GM19351 (cell line): ENCODE results near the gene PRIMPOL.
"Not testable (repeated sequence)": the region's sequence is repeated elsewhere in the genome, so short reads cannot be mapped to it uniquely, and the experiment has no call there.

Experiments
- ATAC-seq: cut with Tn5 transposase; IDR thresholded peaks from one replicate; pipeline ENCODE4 v1.9.1; 2021; ENCODE audit warnings: mild to moderate bottlenecking, moderate library complexity; ENCODE audit not compliant: unreplicated experiment

PRIMPOL gene

GRCh38 chr4:184636144-184636543 lies 13.4 kb upstream of the PRIMPOL start:
- no peak for ATAC-seq

- ATAC-seq, result no peak
Measured at GRCh38 chr4:184636897-184637296, 12.6 kb upstream of the PRIMPOL start.

DNA sequence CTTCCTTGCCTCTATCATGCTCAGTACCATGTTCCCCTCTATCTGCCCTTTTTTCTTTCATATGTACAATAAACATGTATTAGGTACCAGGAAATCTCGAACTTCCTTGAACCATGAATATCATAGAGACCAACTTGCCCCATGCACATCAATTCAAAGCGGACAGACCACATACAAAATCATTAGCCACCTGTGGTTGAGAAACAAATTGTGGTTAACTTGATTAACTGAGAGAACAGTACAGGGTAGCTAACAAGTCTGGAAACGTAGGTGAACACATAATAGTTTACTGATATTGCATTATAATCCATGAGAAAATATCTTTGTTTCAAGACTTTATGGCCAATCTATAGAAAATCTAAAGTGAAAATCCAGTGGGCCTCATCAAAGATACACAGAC lies 8.5 kb upstream of the PRIMPOL start:
- ATAC-seq, result no peak

DNA sequence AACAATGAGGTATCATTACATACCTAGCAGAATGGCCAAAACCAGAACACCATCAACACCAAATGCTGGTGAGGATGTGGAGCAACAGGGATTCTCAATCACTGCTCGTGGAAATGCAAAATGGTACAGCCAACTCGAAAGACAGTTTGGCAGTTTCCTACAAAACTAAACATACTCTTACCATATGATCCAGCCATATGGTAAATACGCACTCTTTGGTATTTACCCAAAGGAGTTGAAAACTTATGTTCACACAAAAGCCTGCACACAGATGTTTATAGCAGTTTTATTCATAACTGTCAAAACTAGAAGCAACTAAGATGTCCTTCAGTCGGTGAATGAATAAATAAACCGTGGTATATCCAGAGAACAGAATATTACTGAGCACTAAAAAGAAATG lies 8.1 kb upstream of the PRIMPOL start:
- ATAC-seq, result no peak

DNA sequence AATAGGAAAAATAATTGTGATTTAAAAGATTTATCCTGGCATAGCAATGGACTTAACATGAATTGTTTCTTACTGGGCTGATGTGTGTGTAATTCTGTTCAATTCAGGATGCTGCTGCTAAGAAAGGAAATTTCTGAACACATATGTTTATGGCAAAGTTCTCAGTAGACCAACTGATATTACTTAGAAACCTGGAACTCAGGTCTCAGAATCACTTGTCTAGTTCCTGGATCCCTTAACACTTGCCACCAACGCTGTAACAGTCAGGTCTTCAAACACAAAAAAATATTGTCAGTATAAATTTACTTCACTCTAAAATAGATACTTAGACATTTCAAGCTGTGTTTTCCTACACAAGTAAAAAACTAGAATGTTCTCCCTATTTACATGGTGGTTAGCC lies 5.8 kb upstream of the PRIMPOL start:
- no peak for ATAC-seq

DNA sequence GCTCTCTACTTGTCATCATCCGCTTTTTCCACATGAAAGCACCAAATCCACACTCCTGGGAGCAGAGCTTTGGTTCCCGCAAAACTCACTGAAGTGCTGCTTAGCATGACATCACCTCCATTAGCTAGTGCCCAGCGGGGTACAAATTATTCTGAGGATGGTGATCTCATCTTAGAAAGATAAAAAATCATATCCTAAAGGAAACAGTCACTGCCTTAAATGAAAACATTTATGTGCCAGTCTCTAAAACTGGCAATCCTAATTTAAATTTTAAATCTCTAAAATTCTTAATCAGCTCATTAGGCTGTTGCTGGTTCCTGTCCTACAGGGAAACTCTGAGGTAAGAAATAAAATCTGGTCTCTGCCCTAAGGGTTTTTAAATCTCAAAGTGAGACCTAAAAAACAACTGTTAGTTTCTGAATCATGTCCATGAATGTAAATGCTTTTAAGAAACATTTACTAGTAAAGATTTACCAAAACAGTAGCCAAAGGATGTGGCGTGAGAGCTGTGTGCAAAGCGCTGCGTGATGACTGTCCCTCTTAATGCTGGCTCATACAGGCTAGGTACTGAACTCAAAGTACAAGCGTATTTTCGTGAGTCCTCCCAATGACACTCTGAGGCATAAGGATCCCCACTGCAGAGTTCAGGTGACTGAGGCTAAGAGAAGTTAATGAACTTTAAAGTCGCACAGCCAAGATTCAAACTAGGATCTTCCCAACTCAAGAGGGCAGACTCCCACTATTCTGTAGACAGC lies 4.8 kb upstream of the PRIMPOL start:
- ATAC-seq, result no peak

- no peak for ATAC-seq
Measured at GRCh38 chr4:184645904-184646610, 3.5 kb upstream of the PRIMPOL start.

DNA sequence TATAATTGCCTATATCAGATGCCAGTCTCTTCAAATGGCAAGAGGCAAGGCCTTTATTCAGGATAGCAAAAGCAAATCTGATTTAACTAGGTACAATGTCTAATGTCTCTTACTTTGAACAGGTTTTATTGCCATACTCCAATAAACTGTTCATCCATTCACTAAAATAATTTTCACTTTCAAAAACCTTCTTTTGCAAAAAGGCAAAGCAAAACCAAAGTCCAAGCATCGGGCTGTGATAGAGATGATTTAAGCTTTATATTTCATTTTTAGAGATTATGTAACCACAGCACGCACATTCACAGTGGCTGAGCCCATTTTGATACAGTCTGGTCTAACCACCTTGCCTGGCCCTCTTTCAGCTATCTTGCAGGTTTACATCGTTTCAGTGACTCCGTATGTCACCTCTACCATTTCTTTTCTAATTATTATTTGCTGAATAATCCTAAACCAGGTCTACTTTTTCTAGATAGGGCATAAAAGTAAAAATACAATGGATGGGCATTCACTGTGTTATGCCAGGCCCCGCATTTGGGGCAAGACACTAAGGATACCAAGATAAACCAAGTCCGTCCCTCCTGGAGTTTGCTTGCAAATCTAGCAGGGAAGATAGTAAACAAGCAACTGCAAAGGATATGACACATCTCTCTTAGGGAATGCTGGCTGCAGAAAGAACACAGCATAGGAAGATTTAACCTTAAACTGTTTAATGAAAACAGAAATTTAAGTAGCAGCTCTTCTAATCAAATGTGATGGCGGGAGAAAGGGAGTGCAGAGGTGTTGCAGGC lies 2.1 kb upstream of the PRIMPOL start:
- no peak for ATAC-seq

GRCh38 chr4:184648054-184648312 lies 1.6 kb upstream of the PRIMPOL start:
- ATAC-seq, result no peak

DNA sequence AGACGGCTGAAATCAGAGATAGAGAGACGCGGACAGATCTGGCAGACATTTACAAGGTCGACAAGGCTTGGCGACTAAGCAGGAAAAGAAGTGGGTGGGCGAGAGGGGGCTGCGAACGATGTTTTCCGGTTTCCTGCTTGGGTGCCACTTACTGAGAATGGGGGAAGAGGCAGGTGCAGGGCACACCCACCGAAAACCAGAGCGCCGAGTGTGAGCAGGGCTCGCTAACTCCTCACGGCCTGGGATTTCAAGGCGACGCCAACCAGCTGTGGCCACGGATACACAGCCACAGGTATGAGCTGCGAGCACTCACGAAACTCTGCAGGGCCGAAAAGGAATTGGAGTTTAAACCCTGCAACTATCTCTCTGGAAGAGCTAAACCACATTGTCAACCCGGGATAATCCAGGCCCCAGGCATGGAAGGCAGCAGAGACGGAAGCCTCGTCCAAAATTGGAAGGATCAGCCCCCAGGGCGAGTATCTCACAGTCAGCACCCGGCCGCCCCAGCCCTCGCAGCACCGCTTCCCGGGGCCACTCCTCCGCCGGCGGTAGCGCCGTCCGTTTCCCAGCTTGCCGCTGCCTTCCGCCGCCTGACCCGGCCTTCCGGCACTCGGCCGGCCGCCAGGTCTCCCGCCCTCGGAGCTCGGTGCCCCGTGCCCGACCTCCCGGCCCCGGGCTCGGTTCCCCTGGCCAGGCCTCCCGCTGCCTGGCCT lies 1.1 kb upstream of the PRIMPOL start:
- ATAC-seq, result peak; percentile 30

DNA sequence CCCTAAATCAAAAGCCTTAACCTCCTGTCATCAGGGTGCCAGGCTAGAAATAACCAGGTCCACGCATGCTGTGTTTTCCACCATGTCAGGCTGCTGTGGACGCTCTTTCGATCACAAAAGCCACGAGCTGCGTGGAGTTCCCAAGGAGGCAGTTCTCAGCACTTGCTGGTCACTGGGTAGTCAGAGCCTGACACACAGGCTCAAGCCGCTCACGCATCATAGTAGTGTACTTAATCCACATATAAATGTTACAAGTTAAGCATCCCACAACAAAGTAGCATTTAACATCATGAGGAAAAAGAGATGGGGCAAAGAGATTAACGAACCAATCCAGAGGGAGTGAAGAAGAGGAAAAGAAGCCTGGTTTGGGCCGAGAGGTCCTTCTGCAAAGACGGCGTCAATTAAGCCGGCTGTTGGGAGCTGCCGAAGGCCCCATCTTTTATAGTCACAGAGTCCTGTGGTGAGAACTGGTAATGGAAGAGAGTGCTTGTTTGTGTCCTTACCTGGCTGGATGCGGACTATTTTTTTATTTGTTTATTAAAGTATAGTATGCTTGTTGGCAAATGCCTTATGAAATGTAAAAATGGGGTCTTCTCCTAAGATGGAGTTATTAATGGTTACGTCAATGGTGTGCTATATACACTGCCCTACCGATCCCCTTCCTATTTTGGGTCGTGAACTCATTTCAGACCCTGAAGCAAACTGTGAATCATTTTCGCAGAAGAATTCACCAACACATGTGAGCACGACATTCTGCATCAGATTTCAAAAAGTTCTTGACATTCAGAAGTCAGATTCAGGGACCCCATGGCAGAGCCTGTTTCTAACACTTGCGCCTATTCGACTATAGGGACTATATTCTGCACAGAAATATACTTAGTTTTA lies 675 bp downstream of the PRIMPOL start:
- peak; percentile 5 for ATAC-seq

- no peak for ATAC-seq
Measured at GRCh38 chr4:184651899-184652298, 2.4 kb downstream of the PRIMPOL start.

DNA sequence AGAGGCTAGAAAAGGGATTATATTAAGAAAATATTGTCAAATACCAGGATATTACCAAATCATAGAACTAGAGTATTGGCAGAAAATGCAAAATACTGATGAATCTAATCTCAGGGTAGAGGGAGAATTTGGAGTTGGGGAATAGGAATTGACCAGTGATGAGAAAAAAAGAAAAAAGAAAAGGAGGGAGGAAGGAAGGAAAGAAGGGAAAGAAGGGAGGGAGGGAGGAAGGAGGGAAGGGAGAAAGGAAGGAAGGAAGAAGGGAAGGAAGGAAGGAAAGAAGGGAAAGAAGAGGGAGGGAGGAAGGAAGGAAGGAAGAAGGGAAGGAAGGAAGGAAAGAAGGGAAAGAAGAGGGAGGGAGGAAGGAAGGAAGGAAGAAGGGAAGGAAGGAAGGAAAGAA lies 3.1 kb downstream of the PRIMPOL start:
- ATAC-seq, result not testable (repeated sequence)

DNA sequence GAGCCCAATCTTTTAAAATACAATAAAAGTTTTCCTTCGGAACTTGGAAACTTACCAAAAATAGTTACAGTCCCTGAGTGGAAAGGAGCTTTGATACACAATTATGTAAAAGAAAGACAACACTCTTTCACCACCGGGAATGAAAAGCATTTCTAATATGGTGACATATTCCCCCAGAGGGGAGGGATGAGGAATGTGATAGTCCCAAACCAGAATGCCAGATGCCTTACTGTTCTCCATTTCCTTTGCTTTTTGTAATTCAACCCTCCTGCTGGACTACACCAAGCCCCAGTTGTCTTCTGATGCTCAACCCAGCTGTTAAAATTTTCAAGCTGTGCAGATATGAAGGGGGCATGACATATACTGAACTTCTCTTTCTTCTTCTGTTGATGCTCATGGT lies 4.1 kb downstream of the PRIMPOL start:
- no peak for ATAC-seq

DNA sequence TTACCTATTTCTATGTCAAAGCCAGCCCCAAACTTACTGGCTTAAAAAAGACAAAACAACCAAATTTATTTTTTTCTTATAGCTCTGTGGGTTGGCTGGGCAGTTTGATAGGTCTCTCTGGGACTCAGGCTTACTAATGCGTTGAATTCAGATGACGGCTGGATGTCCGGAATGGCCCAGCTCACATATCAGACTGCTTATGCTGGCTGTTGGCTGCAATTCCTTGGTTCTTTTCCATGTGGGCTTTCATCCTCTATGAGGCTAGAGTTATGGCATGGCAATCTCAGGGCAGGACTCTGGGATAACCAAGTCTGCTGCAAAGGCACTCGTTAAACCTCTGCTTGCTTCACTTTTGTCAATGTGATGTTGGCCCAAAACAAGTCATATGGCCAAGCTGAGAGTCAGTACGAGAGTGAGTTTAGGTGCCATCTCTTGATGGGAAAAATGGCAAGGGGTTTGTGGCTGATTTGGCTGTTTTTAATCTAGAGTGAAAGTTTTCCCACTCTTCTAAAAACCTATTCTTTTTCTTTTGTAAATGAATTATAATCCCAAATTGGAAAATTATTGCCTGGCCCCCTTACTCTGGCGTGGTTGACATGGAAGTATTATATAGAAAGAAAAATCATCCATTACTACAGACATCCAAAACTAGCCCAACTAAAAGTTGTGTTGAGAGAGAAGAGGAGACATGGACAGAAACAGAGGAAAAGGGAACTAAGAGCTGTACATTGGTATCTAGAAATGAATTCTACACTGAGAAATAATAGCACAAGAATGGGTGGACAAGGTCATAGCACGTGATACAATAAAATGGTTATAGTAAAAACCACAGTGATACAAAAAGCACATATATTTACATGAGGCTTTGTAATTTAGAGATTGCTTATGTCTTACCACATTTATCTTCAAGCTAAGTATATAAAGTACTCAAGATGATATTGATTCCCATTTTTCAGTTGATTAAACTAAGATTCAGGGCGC lies 6.6 kb downstream of the PRIMPOL start:
- no peak for ATAC-seq

GRCh38 chr4:184657144-184657543 lies 7.6 kb downstream of the PRIMPOL start:
- no peak for ATAC-seq

- ATAC-seq, result not testable (repeated sequence)
Measured at GRCh38 chr4:184657820-184658219, 8.3 kb downstream of the PRIMPOL start.

GRCh38 chr4:184660978-184661377 lies 11.4 kb downstream of the PRIMPOL start:
- no peak for ATAC-seq

GRCh38 chr4:184662236-184662635 lies 12.7 kb downstream of the PRIMPOL start:
- no peak for ATAC-seq
